K562 (cell line): ENCODE data around the gene LRFN4. TPM values are rescaled to one million over a fixed set of nuclear protein-coding genes. Genes with fewer than 3 reads are reported as not detected.
A peak's percentile ranks its signal among the peaks of the same experiment; 100 is the strongest.

Source experiments
- BHLHE40 ChIP-seq: IDR thresholded peaks from 2 replicates; pipeline ENCODE4 v1.6.1; 2011; ENCODE audit warnings: low read length, improper control_type of control experiment
- CBFA2T2 ChIP-seq: fragments of 450-650 bp; conservative IDR thresholded peaks from 2 replicates; pipeline ENCODE4 v1.6.1; 2017; ENCODE audit warnings: mild to moderate bottlenecking
- CREB5 ChIP-seq: fragments of 250-450 bp; sonication (Bioruptor Pico); IDR thresholded peaks from 2 replicates; pipeline ENCODE4 v1.5.0; 2020; ENCODE audit warnings: mild to moderate bottlenecking
- DLX4 ChIP-seq: fragments of 250-450 bp; sonication (Bioruptor Pico); IDR thresholded peaks from 2 replicates; pipeline ENCODE4 v1.6.1; 2021; ENCODE audit warnings: mild to moderate bottlenecking
- DMBX1 ChIP-seq: fragments of 250-450 bp; sonication (Bioruptor Pico); IDR thresholded peaks from 2 replicates; pipeline ENCODE4 v1.8.0; 2022; ENCODE audit warnings: inconsistent platforms, mild to moderate bottlenecking, moderate library complexity, borderline replicate concordance
- E2F3 ChIP-seq: fragments of 250-450 bp; sonication (Bioruptor Pico); IDR thresholded peaks from 2 replicates; pipeline ENCODE4 v1.4.0; 2020; ENCODE audit warnings: mild to moderate bottlenecking
- FOXM1 ChIP-seq, 2 experiments: fragments of 450-650 bp in 1 of 2; sonication (generic) in 1 of 2; formaldehyde crosslinking in 1 of 2; IDR thresholded peaks; 2 replicates each; pipeline versions ENCODE4 v1.6.1 to v1.9.0; 2017 to 2022; ENCODE audit warnings: low read depth in 2 of 2, mild to moderate bottlenecking in 2 of 2, missing genetic modification reagents in 1 of 2, moderate library complexity in 1 of 2
- KLF6 ChIP-seq: fragments of 250-450 bp; sonication (Bioruptor Pico); IDR thresholded peaks from 2 replicates; pipeline ENCODE4 v1.4.0; 2020; ENCODE audit warnings: mild to moderate bottlenecking, moderate library complexity, borderline replicate concordance
- LARP7 ChIP-seq: fragments of 450-650 bp; IDR thresholded peaks from 2 replicates; pipeline ENCODE4 v1.6.1; 2016
- MAFG ChIP-seq: fragments of 450-650 bp; conservative IDR thresholded peaks from 2 replicates; pipeline ENCODE4 v1.6.1; 2016; ENCODE audit warnings: missing genetic modification characterization, missing compliant biosample characterization
- MAFK ChIP-seq: IDR thresholded peaks from 2 replicates; pipeline ENCODE4 v1.6.1; 2011; ENCODE audit warnings: low read length, improper control_type of control experiment
- MTA1 ChIP-seq: fragments of 450-650 bp; IDR thresholded peaks from 2 replicates; pipeline ENCODE4 v1.6.1; 2017; ENCODE audit warnings: borderline replicate concordance
- PHF21A ChIP-seq: fragments of 450-650 bp; IDR thresholded peaks from 2 replicates; pipeline ENCODE4 v1.6.1; 2017; ENCODE audit warnings: low read depth, borderline replicate concordance
- PTBP1 ChIP-seq: fragments of 200-400 bp; formaldehyde crosslinking; IDR thresholded peaks from 2 replicates; pipeline ENCODE4 v1.6.1; 2017; ENCODE audit warnings: low read depth, low read length
- PURB ChIP-seq: sonication (generic); formaldehyde crosslinking; IDR thresholded peaks from 2 replicates; pipeline ENCODE4 v1.9.0; 2021; ENCODE audit warnings: low read depth, mild to moderate bottlenecking, missing genetic modification reagents
- SMARCA5 ChIP-seq: fragments of 450-650 bp; IDR thresholded peaks from 2 replicates; pipeline ENCODE4 v1.6.1; 2016
- SMARCE1 ChIP-seq: fragments of 450-650 bp; IDR thresholded peaks from 2 replicates; pipeline ENCODE4 v1.7.1; 2016; ENCODE audit warnings: mild to moderate bottlenecking
- USF1 ChIP-seq: sonication (generic); formaldehyde crosslinking; IDR thresholded peaks from 2 replicates; pipeline ENCODE4 v1.9.0; 2022; ENCODE audit warnings: mild to moderate bottlenecking, missing genetic modification reagents
- polyA plus RNA-seq, 8 experiments: library from polyadenylated mRNA; depleted of rRNA in 4 of 8; stranded (reverse) in 5 of 8; unstranded in 3 of 8; fragments of >200 nt; fragmentation: Nextera tagmentation in 2 of 8; fragmentation: Illumina TruSeq in 1 of 8; extraction: Ambion mirVana in 2 of 8; extraction: Trizol in 1 of 8; gene quantifications; 2 replicates each; pipeline versions ENCODE4 v1.2.1 to v1.2.3, GENCODE V29; 2011 to 2014; ENCODE audit warnings: inconsistent platforms in 1 of 8, missing spikeins in 1 of 8
- total RNA-seq, 7 experiments: library from RNA; depleted of rRNA in 6 of 7; stranded (reverse); fragments of >200 nt in 6 of 7; fragmentation: Illumina TruSeq in 2 of 7; extraction: Trizol in 2 of 7; gene quantifications; 2 replicates each; pipeline versions ENCODE4 v1.2.1 to v1.2.3, GENCODE V29; 2011 to 2021; ENCODE audit warnings: low replicate concordance in 1 of 7
- TF ChIP-seq, protein P1 (sequence below): fragments of 450-650 bp; formaldehyde crosslinking; conservative IDR thresholded peaks from 2 replicates; pipeline ENCODE4 v1.4.0; 2022; ENCODE audit warnings: mild to moderate bottlenecking, missing genetic modification characterization
- TF ChIP-seq, protein P2 (sequence below): fragments of 450-650 bp; conservative IDR thresholded peaks from 2 replicates; pipeline ENCODE4 v1.6.1; 2016; ENCODE audit warnings: missing genetic modification characterization, low read depth, mild to moderate bottlenecking, missing compliant biosample characterization, moderate library complexity
- TF ChIP-seq, protein P3 (sequence below): sonication (generic); formaldehyde crosslinking; IDR thresholded peaks from 2 replicates; pipeline ENCODE4 v1.8.0; 2022; ENCODE audit warnings: mild to moderate bottlenecking, missing genetic modification reagents, borderline replicate concordance

The LRFN4 gene
- total and polyA plus RNA-seq, 9 of the 15 experiments (the other 6 are each of a cell fraction or from before 2014, with no cell fraction given): 0.10 to 60.1 (median 6.7) TPM

- TF ChIP-seq DLX4 (CRISPR knock-in tag) (no peak), PHF21A (no peak), MAFG (peak; percentile 98), PURB (no peak), SMARCA5 (no peak), DMBX1 (CRISPR knock-in tag) (peak; percentile 54; the same call in 1 of the 2 replicates), USF1 (CRISPR knock-in tag) (peak; percentile 41; the same call in 1 of the 2 replicates), BHLHE40 (peak; percentile 98), CBFA2T2 (peak; percentile 60; the same call in 1 of the 2 replicates), KLF6 (CRISPR knock-in tag) (no peak), SMARCE1 (peak; percentile 96), LARP7 (no peak; the same call in 1 of the 2 replicates), CREB5 (CRISPR knock-in tag) (no peak), PTBP1 (no peak), FOXM1 (IDR thresholded peaks at IDR 0.05; ENCODE audit: low read depth) (peak; percentile 56), FOXM1 (CRISPR knock-in tag; IDR thresholded peaks at IDR 0.05; ENCODE audit: low read depth) (no peak), MTA1 (0 out of 2 replicates have a peak, but pooled peaks have one; percentile 57), MAFK (peak; percentile 96), E2F3 (CRISPR knock-in tag) (no peak)
- TF ChIP-seq, protein P1, sequence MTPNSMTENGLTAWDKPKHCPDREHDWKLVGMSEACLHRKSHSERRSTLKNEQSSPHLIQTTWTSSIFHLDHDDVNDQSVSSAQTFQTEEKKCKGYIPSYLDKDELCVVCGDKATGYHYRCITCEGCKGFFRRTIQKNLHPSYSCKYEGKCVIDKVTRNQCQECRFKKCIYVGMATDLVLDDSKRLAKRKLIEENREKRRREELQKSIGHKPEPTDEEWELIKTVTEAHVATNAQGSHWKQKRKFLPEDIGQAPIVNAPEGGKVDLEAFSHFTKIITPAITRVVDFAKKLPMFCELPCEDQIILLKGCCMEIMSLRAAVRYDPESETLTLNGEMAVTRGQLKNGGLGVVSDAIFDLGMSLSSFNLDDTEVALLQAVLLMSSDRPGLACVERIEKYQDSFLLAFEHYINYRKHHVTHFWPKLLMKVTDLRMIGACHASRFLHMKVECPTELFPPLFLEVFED: 0 out of 2 replicates have a peak, but pooled peaks have one; percentile 15
- TF ChIP-seq, protein P2, sequence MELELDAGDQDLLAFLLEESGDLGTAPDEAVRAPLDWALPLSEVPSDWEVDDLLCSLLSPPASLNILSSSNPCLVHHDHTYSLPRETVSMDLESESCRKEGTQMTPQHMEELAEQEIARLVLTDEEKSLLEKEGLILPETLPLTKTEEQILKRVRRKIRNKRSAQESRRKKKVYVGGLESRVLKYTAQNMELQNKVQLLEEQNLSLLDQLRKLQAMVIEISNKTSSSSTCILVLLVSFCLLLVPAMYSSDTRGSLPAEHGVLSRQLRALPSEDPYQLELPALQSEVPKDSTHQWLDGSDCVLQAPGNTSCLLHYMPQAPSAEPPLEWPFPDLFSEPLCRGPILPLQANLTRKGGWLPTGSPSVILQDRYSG (tag): peak; percentile 72
- TF ChIP-seq, protein P3, sequence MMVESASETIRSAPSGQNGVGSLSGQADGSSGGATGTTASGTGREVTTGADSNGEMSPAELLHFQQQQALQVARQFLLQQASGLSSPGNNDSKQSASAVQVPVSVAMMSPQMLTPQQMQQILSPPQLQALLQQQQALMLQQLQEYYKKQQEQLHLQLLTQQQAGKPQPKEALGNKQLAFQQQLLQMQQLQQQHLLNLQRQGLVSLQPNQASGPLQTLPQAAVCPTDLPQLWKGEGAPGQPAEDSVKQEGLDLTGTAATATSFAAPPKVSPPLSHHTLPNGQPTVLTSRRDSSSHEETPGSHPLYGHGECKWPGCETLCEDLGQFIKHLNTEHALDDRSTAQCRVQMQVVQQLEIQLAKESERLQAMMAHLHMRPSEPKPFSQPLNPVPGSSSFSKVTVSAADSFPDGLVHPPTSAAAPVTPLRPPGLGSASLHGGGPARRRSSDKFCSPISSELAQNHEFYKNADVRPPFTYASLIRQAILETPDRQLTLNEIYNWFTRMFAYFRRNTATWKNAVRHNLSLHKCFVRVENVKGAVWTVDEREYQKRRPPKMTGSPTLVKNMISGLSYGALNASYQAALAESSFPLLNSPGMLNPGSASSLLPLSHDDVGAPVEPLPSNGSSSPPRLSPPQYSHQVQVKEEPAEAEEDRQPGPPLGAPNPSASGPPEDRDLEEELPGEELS: no peak
Observed at GRCh38 chr11:66891851-66892660, 35.2 kb downstream of the LRFN4 start (continued).
